ENCODE results near the gene ZNF326. TPM values are rescaled to one million over a fixed set of nuclear protein-coding genes. Genes with fewer than 3 reads are reported as not detected.

ZNF326 gene
- total RNA-seq: 8.7 and 12.2 TPM in 2 replicates

GRCh38 chr1:89994805-89995597 is at the start of gene ZNF326:
TSS of gene ZNF326 (plus strand) at chr1:89995110. CDS start at chr1:89995258, 148 bp downstream.

Small RNA genes lying within 50 kb of the gene (small RNA-seq; reads per million reads assigned to genes)
- gene RN7SKP272: not detected

Other genes with a start within 250 kb of the ZNF326 start
- gene LRRC8D, start 174.1 kb upstream of the ZNF326 start, total RNA-seq: 14.5 and 24.6 TPM in 2 replicates